ENCODE data around the gene RUNX1. TPM values are rescaled to one million over a fixed set of nuclear protein-coding genes. Genes with fewer than 3 reads are reported as not detected.

RUNX1 gene
- total and polyA plus RNA-seq, 10 of the 15 experiments (the other 5 are each of a cell fraction or from before 2014, with no cell fraction given), result 0.90 to 15.2 (median 4.1) TPM

GRCh38 chr21:34880401-34880800, 168.7 kb downstream of the RUNX1 start:
- no TSS peak for BruUV-seq (replicated peaks)
- DNase-seq (ENCODE audit: low read depth, low spot score), result no peak
- no peaks in the 10 kb centered on the region for H3K9me3 ChIP-seq (replicated peaks; ENCODE audit: control insufficient read depth, insufficient read depth, low read length)
- in situ Hi-C loops (cut with MboI), result no loop called here
- 0 out of 4 replicates have a peak, but pooled peaks cover 0 to 5% of the 10 kb centered on the region in 2 experiments for H3K36me3 ChIP-seq (ENCODE audit: control insufficient read depth in 2 of 2, insufficient read depth in 2 of 2, low read length in 1 of 2)
- ChIA-PET RAD21 (ENCODE audit: unreplicated experiment) (interaction anchor here (1.1 kb wide), 1 partner anchor 73 kb away, joined by 3 read pairs; no protein-coding TSS in a partner anchor), SMC1A (ENCODE audit: uncharacterized antibody, unreplicated experiment) (interaction anchor here (1.0 to 1.4 kb wide), 2 partner anchors 13 to 35 kb away, joined by 3 to 4 read pairs; no protein-coding TSS in a partner anchor), CTCF (interaction anchor here (0.8 to 2.2 kb wide), 4 partner anchors 21 to 187 kb away, joined by 3 to 9 read pairs (median 4); no protein-coding TSS in a partner anchor), POLR2A (no interaction called here)
- no peaks in the 10 kb centered on the region; the same call in 1 of the 2 replicates for H3K79me2 ChIP-seq (ENCODE audit: control insufficient read depth, insufficient read depth, low read length)
- no peak for FAIRE-seq
- H3K4me1 ChIP-seq (ENCODE audit: control insufficient read depth, insufficient read depth, low read length), result peaks cover 6% of the 10 kb centered on the region; the same call in 1 of the 2 replicates
- no peak overlapping the region for H3K4me2 ChIP-seq (ENCODE audit: control insufficient read depth, insufficient read depth)
- no peak overlapping the region for H3K27ac ChIP-seq (ENCODE audit: control insufficient read depth, insufficient read depth)
- 98% methylated on average over 7 of the region's 7 CpGs for WGBS (ENCODE audit: insufficient coverage, insufficient replicate concordance, low lambda C conversion rate, missing lambda C conversion rate)
- intact Hi-C loops (cut with micrococcal nuclease; ENCODE audit: unreplicated experiment), result loop anchor here (10.0 kb wide), 1 partner anchor 1144 kb away; no protein-coding TSS in a partner anchor
- no peaks in the 10 kb centered on the region for H4K20me1 ChIP-seq (ENCODE audit: control insufficient read depth, insufficient read depth)
- no peak for ATAC-seq
- H3K27me3 ChIP-seq (replicated peaks in 1 of 2; ENCODE audit: control insufficient read depth in 2 of 2, insufficient read depth in 2 of 2, low read length in 1 of 2), result no peaks in the 10 kb centered on the region
- no peak overlapping the region for H3K9ac ChIP-seq (ENCODE audit: control insufficient read depth, insufficient read depth, low read length)
- no peak overlapping the region for H3K4me3 ChIP-seq
- no peak overlapping the region for H2AFZ ChIP-seq (ENCODE audit: control insufficient read depth, low read depth, low read length)
- TF ChIP-seq FOXM1 (IDR thresholded peaks at IDR 0.05; ENCODE audit: low read depth, low read length) (no peak), EZH2 (IDR thresholded peaks at IDR 0.05; ENCODE audit: borderline replicate concordance, control insufficient read depth, low read depth, low read length) (no peak), POLR2A (IDR thresholded peaks at IDR 0.05; ENCODE audit: low read depth, low read length) (no peak), E2F8 (IDR thresholded peaks at IDR 0.05; ENCODE audit: low read depth, partially characterized antibody) (no peak), ATF2 (IDR thresholded peaks at IDR 0.05; ENCODE audit: low read length) (no peak), ZBTB4 (CRISPR knock-in tag; IDR thresholded peaks at IDR 0.05) (no peak), IRF5 (IDR thresholded peaks at IDR 0.05; ENCODE audit: borderline replicate concordance) (no peak), NFIC (IDR thresholded peaks at IDR 0.05; ENCODE audit: low read depth, low read length) (no peak), ETV6 (conservative IDR thresholded peaks at IDR 0.05 in 1 of 2, IDR thresholded peaks at IDR 0.05 in 1 of 2; ENCODE audit: borderline replicate concordance in 1 of 2, low read depth in 1 of 2) (no peak), ZZZ3 (IDR thresholded peaks at IDR 0.05; ENCODE audit: control insufficient read depth, insufficient read length, low read depth) (no peak), ZNF384 (IDR thresholded peaks at IDR 0.05; ENCODE audit: borderline replicate concordance, low read depth, low read length) (no peak), USF2 (IDR thresholded peaks at IDR 0.05; ENCODE audit: borderline replicate concordance, low read depth, low read length) (no peak), ZNF622 (IDR thresholded peaks at IDR 0.05) (no peak), ZBED1 (IDR thresholded peaks at IDR 0.05; ENCODE audit: borderline replicate concordance) (no peak)

Measured in GM12878 (cell line).